ENCODE data around the gene NOC4L.

NOC4L gene

DNA sequence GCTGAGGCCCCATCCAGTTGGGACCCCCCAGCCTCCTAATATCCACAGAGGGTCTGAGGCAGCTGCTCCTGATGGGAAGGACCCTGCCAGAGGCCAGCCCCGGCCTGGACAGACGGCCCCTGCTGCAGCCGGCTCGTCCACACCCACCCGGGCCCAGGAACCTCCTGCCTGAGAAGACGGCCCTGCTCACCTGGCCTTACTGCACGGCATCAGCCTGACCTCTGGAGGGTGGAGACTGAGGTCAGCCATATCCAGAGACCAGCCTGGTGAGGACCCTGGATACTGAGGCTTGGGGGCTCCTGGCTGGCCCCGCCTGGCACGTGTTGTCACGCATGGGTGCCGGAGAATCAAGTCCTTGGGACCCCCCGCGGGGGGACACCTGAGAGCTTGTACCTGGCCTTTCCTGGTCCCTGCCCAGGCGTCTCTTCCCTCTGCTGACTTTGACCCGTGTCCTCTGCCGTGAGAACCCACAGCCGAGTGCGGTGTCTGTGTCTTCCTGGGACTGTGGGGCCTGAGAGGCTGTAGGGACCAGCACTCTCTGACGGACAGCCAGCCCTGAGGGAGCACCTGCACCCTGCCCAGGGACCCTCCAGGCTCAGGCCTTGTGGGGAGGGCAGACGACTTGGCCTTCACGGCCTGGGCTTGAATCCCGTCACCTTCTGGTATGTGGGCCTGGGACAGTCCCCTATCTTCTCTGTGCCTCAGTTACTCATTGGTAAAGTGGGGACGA, 57.3 kb downstream of the NOC4L start:
- no peak for DNase-seq

Measured in NCI-H2029 (cell line).